ENCODE measurements around the gene LTBP1. TPM values are rescaled to one million over a fixed set of nuclear protein-coding genes. Genes with fewer than 3 reads are reported as not detected.

Gene LTBP1
- total and polyA plus RNA-seq, 2 experiments from 2014 or later = 216 to 509 TPM

DNA sequence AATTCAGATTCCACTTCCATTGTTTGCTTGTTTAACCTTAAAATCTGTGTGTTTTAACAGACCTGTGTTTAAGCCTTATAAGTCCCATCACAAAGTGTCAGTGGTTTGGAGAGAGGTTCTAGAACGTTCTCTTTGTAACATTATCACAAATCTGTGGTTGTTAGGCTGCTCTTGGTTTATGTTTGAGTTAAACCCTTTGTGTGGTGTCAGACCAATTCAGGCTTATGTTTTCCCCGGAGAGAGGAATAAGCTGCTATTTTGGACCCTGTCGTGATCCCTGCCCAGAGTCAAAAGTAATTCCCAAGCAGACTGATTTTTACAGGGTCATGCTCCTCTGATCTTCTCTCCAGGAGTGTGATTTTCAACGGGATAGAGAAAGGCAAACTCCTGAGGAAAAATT is 43.8 kb upstream of the LTBP1 start:
- Histone ChIP-seq H3K27me3 (no peaks in the 10 kb centered on the region), H3K4me3 (no peak overlapping the region), H3K4me1 (ENCODE audit: low read depth) (no peaks in the 10 kb centered on the region), H3K36me3 (no peaks in the 10 kb centered on the region), H3K9me3 (ENCODE audit: low read depth) (no peaks in the 10 kb centered on the region), H3K27ac (peak overlapping the region; percentile 35)
- TF ChIP-seq CTCF (IDR thresholded peaks at IDR 0.05; ENCODE audit: low read depth, low read length) = no peak
- no peak for DNase-seq (ENCODE audit: low read depth in 1 of 2, low spot score in 1 of 2)

GRCh38 chr2:32904074-32904473 is 42.7 kb upstream of the LTBP1 start:
- DNase-seq (ENCODE audit: low read depth in 1 of 2, low spot score in 1 of 2) = no peak
- Histone ChIP-seq H3K27me3 (no peaks in the 10 kb centered on the region), H3K4me1 (ENCODE audit: low read depth) (no peaks in the 10 kb centered on the region), H3K9me3 (ENCODE audit: low read depth) (no peaks in the 10 kb centered on the region), H3K36me3 (no peaks in the 10 kb centered on the region), H3K27ac (no peak overlapping the region), H3K4me3 (no peak overlapping the region)
- TF ChIP-seq CTCF (IDR thresholded peaks at IDR 0.05; ENCODE audit: low read depth, low read length) = no peak

DNA sequence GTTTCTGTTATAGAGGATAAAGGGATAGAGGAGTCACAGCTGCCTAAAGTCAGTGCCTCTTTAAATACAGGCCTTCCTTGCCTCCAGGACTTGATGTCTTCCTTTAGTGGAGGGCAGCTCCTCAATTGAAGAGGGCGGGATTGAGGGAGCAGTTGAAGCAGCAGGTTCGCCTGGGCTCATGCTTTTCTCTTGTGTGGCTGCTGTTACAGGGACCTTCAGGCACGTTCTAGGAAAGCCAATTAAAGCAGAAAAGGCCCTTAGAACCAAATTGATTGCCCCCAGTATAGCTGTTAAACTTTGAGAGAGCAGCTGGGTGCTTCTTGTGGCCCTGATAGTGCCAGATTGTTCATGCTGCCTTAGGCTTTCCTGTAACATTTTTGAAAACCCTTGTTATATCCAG is 42.0 kb upstream of the LTBP1 start:
- peak in 1 of 2 donors; percentile 6 for DNase-seq (ENCODE audit: low read depth in 1 of 2, low spot score in 1 of 2)
- no peaks in the 10 kb centered on the region for H3K27me3 ChIP-seq
- no peak overlapping the region for H3K4me3 ChIP-seq
- no peak overlapping the region for H3K27ac ChIP-seq
- TF ChIP-seq CTCF (IDR thresholded peaks at IDR 0.05; ENCODE audit: low read depth, low read length) = no peak
- H3K4me1 ChIP-seq (ENCODE audit: low read depth) = no peaks in the 10 kb centered on the region
- no peaks in the 10 kb centered on the region for H3K9me3 ChIP-seq (ENCODE audit: low read depth)
- H3K36me3 ChIP-seq = no peaks in the 10 kb centered on the region

GRCh38 chr2:32905270-32905669 is 41.5 kb upstream of the LTBP1 start:
- no peak for TF ChIP-seq CTCF (IDR thresholded peaks at IDR 0.05; ENCODE audit: low read depth, low read length)
- no peak for DNase-seq (ENCODE audit: low read depth in 1 of 2, low spot score in 1 of 2)
- H3K9me3 ChIP-seq (ENCODE audit: low read depth) = no peaks in the 10 kb centered on the region
- H3K4me3 ChIP-seq = no peak overlapping the region
- H3K27ac ChIP-seq = no peak overlapping the region
- H3K36me3 ChIP-seq = no peaks in the 10 kb centered on the region
- H3K27me3 ChIP-seq = no peaks in the 10 kb centered on the region
- H3K4me1 ChIP-seq (ENCODE audit: low read depth) = no peaks in the 10 kb centered on the region

DNA sequence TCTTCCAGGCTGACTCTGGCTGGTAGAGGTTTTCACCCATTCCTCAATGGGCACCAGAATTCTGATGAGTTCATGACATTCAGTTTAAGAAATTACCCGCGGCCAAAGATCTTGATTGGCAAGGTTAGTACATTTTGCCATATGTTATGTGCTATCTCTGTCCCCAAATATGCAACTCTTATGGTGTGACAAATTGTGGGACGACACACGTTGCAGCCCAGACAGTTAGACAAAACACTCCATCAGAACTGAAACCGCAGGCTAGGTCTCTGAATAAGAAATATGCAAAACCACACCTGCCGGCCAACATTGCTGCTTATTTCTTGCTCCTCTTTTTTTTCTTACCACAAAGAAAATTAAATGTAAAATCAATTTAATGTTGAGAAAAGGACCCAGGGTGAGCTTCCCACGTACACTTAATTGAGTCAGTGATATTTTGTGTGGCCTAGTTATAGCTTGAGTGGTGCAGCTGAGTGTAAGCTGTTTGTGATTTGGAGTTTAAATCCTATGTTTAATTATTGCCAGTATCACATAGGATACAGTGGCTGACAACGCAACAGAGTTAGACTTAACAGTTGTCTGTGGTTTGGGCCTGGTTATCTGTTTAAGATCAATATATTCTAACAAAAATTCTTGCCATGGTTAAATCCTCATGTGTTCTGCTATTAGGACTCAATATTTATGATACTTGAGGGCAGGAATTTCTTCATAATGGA is 35.7 kb upstream of the LTBP1 start:
- H3K27me3 ChIP-seq = no peaks in the 10 kb centered on the region
- no peak for TF ChIP-seq CTCF (IDR thresholded peaks at IDR 0.05; ENCODE audit: low read depth, low read length)
- H3K9me3 ChIP-seq (ENCODE audit: low read depth) = no peaks in the 10 kb centered on the region
- no peak for DNase-seq (ENCODE audit: low read depth in 1 of 2, low spot score in 1 of 2)
- H3K27ac ChIP-seq = no peak overlapping the region
- no peaks in the 10 kb centered on the region for H3K4me1 ChIP-seq (ENCODE audit: low read depth)
- no peak overlapping the region for H3K4me3 ChIP-seq
- H3K36me3 ChIP-seq = no peaks in the 10 kb centered on the region

Measured in cardiac muscle cell (in vitro differentiated cells and primary cell).